GM18507 (cell line): ENCODE results near the gene ACVR1C.
A peak's percentile ranks its signal among the peaks of the same experiment; 100 is the strongest.

ENCODE experiments used
- DNase-seq: peaks from one replicate; pipeline ENCODE4 v3.0.0; 2011; ENCODE audit warnings: low read depth; ENCODE audit not compliant: insufficient read length; ENCODE audit errors: extremely low spot score
- FAIRE-seq: peaks from 2 replicates; lab custom pipeline; 2011; peaks lifted over from hg19 to GRCh38; lab: Jason Lieb, UNC

Gene ACVR1C

GRCh38 chr2:157628477-157629415 is at the start of gene ACVR1C:
ACVR1C (minus strand) TSS chr2:157628864; CDS start chr2:157628644, 220 bp downstream.
- DNase-seq (peak; percentile 12), FAIRE-seq (no peak)

- no peak for DNase-seq
- no peak for FAIRE-seq
Measured at GRCh38 chr2:157677941-157678340, 49.3 kb upstream of the ACVR1C start.

GRCh38 chr2:157672129-157672528 is 43.5 kb upstream of the ACVR1C start:
- no peak for FAIRE-seq
- DNase-seq = no peak

- FAIRE-seq (no peak), DNase-seq (no peak)
Measured at GRCh38 chr2:157662401-157662800, 33.7 kb upstream of the ACVR1C start.

GRCh38 chr2:157661776-157662175 is 33.1 kb upstream of the ACVR1C start:
- FAIRE-seq (no peak), DNase-seq (no peak)

DNA sequence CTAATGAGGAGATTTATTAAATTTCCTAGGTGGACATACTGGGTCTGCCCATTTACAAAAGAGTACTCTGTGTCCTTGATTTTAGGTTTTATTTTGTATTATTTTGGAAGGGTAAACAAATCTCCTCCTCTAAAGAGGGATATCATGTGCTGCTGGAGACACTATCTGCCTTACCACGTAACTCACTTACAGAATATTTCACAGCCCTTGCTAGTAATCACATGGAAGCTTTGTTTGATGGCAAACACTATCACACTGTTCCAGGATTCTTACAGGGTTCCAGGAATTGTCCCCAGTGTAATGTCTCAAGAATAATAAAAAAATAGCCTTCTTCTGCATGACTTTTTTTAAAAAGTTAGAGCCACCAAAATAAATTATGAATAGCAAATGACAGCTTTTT is 29.2 kb upstream of the ACVR1C start:
- FAIRE-seq = no peak
- DNase-seq = no peak

GRCh38 chr2:157657101-157657500 is 28.4 kb upstream of the ACVR1C start:
- FAIRE-seq (no peak), DNase-seq (no peak)

GRCh38 chr2:157644776-157645175 is 16.1 kb upstream of the ACVR1C start:
- DNase-seq (no peak), FAIRE-seq (no peak)

DNA sequence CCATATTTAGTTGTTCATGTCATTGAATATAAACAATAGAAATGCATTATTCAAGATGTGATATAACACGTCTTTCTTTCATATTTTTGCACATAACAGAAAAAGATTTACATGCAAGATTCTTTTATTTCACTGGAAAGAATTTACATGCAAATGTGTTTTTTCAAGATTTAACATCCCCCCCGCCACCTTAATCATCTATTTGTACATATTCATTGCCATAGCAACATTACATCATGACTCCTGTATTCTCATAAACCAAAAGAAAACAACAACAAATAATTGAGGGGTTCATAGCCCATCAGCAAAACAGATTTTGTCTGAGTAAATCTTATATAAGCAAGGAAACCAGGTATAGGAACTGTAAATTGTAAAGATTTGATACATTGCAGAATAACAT is 3.2 kb upstream of the ACVR1C start:
- FAIRE-seq = no peak
- no peak for DNase-seq

GRCh38 chr2:157627594-157628476 is 829 bp downstream of the ACVR1C start:
- no peak for FAIRE-seq
- DNase-seq = no peak

GRCh38 chr2:157625296-157625695 is 3.4 kb downstream of the ACVR1C start:
- no peak for FAIRE-seq
- DNase-seq = no peak

DNA sequence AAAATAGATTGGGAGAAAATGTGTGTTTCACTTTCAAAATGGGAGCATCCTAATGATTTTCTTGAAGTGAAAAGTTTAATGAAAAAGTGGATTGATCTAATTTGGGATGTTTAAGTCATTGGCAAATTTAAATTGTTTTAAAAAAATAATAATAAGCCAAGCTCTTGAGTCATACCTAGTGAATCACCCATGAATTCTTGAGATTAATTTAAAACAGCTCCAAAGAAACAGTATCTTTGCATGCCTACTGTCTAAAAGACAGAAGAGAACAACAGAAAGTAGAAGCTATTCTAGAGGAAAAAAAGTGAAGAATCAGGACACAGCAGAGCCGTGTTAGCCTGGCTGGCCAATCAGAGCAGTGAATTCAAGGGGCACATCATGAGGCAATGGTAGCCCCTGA is 7.7 kb downstream of the ACVR1C start:
- FAIRE-seq (no peak), DNase-seq (no peak)

DNA sequence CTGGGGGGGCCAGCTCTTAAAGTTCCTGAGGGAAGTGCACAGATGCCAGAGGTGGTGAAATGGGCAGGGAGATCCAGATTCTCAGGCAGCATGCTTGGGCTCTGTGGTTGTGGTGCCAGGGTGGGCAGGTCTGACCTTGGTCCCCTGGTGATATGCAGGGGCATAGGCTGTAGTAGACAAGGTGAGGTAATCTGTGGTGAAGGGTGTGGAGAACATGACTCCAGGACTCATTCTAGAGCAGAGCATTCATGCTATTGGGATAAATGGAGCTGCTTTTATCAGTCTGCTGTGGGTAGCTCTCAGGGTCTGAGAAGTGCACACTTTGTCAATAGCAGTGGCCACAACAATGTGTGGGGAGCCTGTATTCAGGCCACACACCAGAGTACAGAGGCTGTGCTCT is 16.9 kb downstream of the ACVR1C start:
- DNase-seq = no peak

DNA sequence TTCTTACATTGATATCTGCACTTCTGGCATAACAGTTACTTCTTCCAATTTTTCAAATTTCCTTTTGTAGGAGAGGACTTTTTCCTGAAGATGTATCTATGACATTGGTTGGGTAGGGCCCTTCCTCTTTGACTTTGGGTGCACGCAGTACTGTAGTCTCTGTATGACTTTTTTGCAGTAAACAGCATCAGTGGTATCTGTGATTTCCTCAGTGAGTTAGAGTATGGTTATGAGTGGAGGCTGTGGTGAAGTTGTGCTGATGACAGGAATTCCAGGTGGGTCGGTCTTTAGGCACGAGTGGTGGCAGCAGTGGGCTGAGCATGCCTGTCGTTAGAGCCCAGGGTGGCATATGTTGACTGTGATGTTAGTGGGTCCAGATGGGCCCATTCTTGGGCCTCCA is 17.6 kb downstream of the ACVR1C start:
- no peak for FAIRE-seq
- no peak for DNase-seq

More for the DNA sequence above, 16.9 kb downstream of the ACVR1C start:
- FAIRE-seq = no peak

DNA sequence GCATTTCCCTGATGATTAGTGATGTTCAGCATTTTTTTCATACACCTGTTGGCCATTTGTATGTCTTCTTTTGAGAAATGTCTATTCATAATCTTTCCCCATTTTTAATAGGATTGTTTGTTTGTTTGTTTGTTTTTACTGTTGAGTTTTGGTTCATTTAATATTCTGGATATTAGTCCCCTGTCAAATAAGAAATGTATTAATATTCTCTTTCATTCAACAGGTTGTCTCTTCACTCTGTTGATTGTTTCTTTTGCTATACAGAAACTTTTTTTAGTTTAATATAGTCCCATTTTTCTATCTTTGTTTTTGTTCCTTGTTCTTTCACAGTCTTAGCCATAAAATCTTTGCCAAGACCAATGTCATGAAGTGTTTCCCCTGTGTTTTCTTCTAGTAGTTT is 22.1 kb downstream of the ACVR1C start:
- FAIRE-seq (no peak), DNase-seq (no peak)

DNA sequence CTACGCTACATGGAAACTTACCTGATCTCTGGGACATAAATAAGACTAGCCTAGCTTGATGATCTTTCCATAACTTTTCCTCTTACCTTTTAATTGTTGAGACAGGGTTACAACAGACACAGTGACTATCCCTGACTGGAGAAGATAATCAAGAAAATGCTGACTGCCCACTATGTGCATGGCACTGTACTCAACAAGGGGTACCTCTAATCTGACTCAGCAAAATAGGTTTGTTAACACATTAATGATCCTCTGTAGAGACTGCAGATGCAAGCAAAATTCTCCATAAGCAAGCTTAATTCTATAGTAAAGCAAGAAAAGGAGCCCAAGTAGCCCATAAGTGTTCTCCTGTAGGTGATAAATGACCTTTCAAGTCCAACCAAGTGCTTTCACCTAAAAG is 25.5 kb downstream of the ACVR1C start:
- no peak for DNase-seq
- FAIRE-seq = no peak

DNA sequence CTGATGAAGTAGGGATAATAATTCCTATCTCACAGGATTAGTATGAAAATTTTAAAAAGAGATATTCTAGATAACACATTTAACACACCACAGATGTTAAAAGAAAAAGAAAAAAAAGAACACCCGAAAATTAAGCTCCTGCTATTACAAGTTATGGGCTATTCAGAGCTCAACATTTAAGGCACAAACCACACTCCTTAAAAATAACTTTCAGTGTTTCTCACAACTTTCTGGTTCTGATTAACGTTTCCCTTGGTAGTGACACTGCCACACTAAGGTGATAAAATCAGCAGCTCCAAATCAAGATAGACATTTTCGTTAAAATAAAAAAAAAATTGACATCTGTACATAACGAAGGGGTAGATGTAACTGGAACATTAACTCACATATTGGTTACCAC is 26.9 kb downstream of the ACVR1C start:
- DNase-seq (no peak), FAIRE-seq (no peak)

DNA sequence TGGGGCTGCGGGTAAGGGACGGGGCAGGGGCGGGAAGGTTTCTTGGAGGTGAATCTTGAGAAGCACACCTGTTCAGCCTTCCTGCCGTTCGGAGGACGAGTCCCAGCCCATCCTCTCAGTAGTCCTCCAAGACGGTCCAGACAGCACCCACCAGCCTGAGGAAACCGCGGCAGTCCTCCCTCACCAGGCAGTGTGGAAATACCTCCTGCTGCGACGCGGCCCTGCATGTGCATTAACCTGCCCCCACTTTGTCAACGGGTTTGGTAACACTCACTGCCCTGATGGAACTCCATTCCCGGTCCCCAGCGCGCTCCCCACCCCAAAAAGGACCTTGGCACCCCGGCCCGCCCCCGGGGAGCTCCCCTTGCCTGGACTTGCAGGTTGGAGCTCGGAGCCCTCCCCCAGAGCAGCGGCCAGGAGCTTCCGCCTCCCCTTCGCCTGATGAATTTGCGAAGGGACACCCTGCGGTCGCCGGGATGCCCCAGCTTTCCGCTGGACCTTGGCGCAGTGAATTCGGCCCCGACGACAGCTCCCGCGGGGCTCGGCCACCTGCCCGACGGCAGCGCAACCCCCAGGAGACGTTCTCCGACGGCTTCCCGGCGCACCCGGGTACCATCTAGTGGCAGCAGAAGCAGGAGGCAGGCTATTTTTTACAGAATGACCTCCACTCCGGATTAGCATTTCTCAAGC is 31.5 kb downstream of the ACVR1C start:
- FAIRE-seq (peak; percentile 29), DNase-seq (peak; percentile 20)

- no peak for DNase-seq
Measured at GRCh38 chr2:157593411-157593810, 35.3 kb downstream of the ACVR1C start.

DNA sequence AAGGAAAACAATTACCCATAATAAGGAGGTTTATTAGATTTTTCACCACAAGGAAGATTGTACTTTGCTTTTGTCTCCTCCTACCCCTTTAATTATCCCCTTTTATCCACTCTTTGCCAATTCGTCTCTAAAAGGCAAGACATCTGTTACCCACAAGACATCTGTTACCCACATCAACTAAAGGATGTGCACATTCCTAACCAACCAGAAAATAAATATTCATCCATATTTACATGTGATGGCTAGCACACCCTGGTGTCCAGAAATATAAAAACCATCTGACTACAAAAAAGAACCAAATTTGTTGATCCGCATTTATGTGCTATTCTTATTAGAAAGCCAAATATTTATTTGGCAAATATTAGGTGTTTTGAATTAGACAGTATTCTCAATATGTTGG is 35.7 kb downstream of the ACVR1C start:
- DNase-seq = no peak
- FAIRE-seq = no peak

More at GRCh38 chr2:157593411-157593810, 35.3 kb downstream of the ACVR1C start:
- no peak for FAIRE-seq
